H1 (cell line): ENCODE data around the gene SIT1. TPM values are rescaled to one million over a fixed set of nuclear protein-coding genes. Genes with fewer than 3 reads are reported as not detected.

ENCODE experiments used
- CTCF ChIA-PET: fragments of 300-600 bp; sonication (Branson Sonifier 250); formaldehyde crosslinking; loops from one replicate; lab custom pipeline; 2021; ENCODE audit not compliant: partially characterized antibody; lab: Charles Lee
- POLR2A ChIA-PET: fragments of 300-600 bp; sonication (Branson Sonifier 250); formaldehyde crosslinking; loops from one replicate; lab custom pipeline; 2021; ENCODE audit warnings: inconsistent platforms; ENCODE audit not compliant: partially characterized antibody; lab: Charles Lee
- DNase-seq, 2 experiments: peaks; one replicate each; pipeline versions ENCODE4 v3.0.0 to v3.0.0-alpha.2; 2010 to 2022; ENCODE audit warnings: low spot score in 2 of 2, low read depth in 1 of 2, mixed read lengths in 1 of 2
- FAIRE-seq: peaks from 2 replicates; lab custom pipeline; 2011; peaks lifted over from hg19 to GRCh38; lab: Jason Lieb, UNC
- H2AFZ ChIP-seq: 2 replicates; pipeline ENCODE4 v1.8.1; 2012; ENCODE audit warnings: low read length, inconsistent platforms
- H2AK5ac ChIP-seq: 2 replicates; pipeline ENCODE4 v1.6.1; 2013; ENCODE audit warnings: low read depth, low read length
- H2BK120ac ChIP-seq: replicated peaks from 2 replicates; pipeline ENCODE3; 2013; ENCODE audit warnings: low read depth, low read length, inconsistent platforms
- H2BK12ac ChIP-seq: 2 replicates; pipeline ENCODE4 v1.6.1; 2013; ENCODE audit warnings: low read depth, low read length
- H2BK15ac ChIP-seq: 2 replicates; pipeline ENCODE4 v1.6.1; 2013; ENCODE audit warnings: low read length
- H2BK20ac ChIP-seq: 2 replicates; pipeline ENCODE4 v1.6.1; 2013; ENCODE audit warnings: low read length
- H2BK5ac ChIP-seq: 2 replicates; pipeline ENCODE4 v1.6.1; 2013; ENCODE audit warnings: low read depth, low read length
- H3K14ac ChIP-seq: 2 replicates; pipeline ENCODE4 v1.6.1; 2013; ENCODE audit warnings: inconsistent platforms; ENCODE audit not compliant: insufficient read length
- H3K18ac ChIP-seq: 2 replicates; pipeline ENCODE4 v1.6.1; 2013; ENCODE audit warnings: low read length; ENCODE audit errors: extremely low read depth
- H3K23ac ChIP-seq: 2 replicates; pipeline ENCODE4 v1.6.1; 2013; ENCODE audit warnings: inconsistent platforms; ENCODE audit not compliant: insufficient read length
- H3K23me2 ChIP-seq: 2 replicates; pipeline ENCODE4 v1.6.1; 2013; ENCODE audit warnings: low read depth, low read length
- H3K27ac ChIP-seq: 2 replicates; pipeline ENCODE4 v1.6.1; 2011; ENCODE audit warnings: low read depth, low read length, inconsistent platforms
- H3K27me3 ChIP-seq, 4 experiments: replicated peaks in 1 of 4; 1 replicate in 1 of 4; 2 replicates in 3 of 4; pipeline versions ENCODE4 v1.6.1 to v1.8.1; 2011 to 2013; ENCODE audit warnings: low read length in 3 of 4, mild to moderate bottlenecking in 3 of 4, inconsistent platforms in 2 of 4, mixed read lengths in 2 of 4, moderate library complexity in 1 of 4; ENCODE audit not compliant: control insufficient read depth in 3 of 4, insufficient read depth in 3 of 4; ENCODE audit errors: extremely low read depth in 1 of 4
- H3K36me3 ChIP-seq, 4 experiments: 2 replicates each; pipeline versions ENCODE4 v1.6.1 to v1.8.1; 2011 to 2013; ENCODE audit warnings: mild to moderate bottlenecking in 4 of 4, low read length in 3 of 4, moderate library complexity in 2 of 4, control low read depth in 1 of 4, inconsistent platforms in 1 of 4; ENCODE audit not compliant: insufficient read depth in 4 of 4, control insufficient read depth in 2 of 4
- H3K4ac ChIP-seq: replicated peaks from 2 replicates; pipeline ENCODE3; 2013; ENCODE audit warnings: low read length, low read depth, mixed read lengths, inconsistent platforms; ENCODE audit not compliant: insufficient read length
- H3K4me1 ChIP-seq, 4 experiments: replicated peaks in 1 of 4; 1 replicate in 1 of 4; 2 replicates in 3 of 4; pipeline versions ENCODE4 v1.6.1 to v1.8.1; 2011 to 2013; ENCODE audit warnings: low read length in 3 of 4, inconsistent platforms in 2 of 4, mixed read lengths in 1 of 4; ENCODE audit not compliant: insufficient read depth in 4 of 4, control insufficient read depth in 3 of 4
- H3K4me2 ChIP-seq, 2 experiments: 2 replicates each; pipeline versions ENCODE4 v1.6.1 to v1.8.1; 2011 to 2013; ENCODE audit warnings: low read depth in 2 of 2, low read length in 2 of 2, control low read depth in 1 of 2, inconsistent platforms in 1 of 2, mild to moderate bottlenecking in 1 of 2; ENCODE audit not compliant: insufficient read depth in 1 of 2
- H3K4me3 ChIP-seq, 4 experiments: fragments of 200-600, 300-600 bp in 1 of 4; sonication (generic), shearing (Covaris generic), sonication (Bioruptor Twin) in 1 of 4; 2 replicates each; pipeline versions ENCODE4 v1.5.1 to v1.8.1; 2011 to 2016; ENCODE audit warnings: low read length in 4 of 4, low read depth in 3 of 4, control low read depth in 2 of 4, inconsistent platforms in 2 of 4, mild to moderate bottlenecking in 2 of 4, mixed read lengths in 1 of 4, moderate library complexity in 1 of 4; ENCODE audit not compliant: insufficient read depth in 2 of 4; ENCODE audit errors: extremely low read depth in 1 of 4
- H3K56ac ChIP-seq: replicated peaks from 2 replicates; pipeline ENCODE3; 2013; ENCODE audit warnings: low read depth, mild to moderate bottlenecking, mixed read lengths, low read length, inconsistent platforms; ENCODE audit not compliant: insufficient read length
- H3K79me1 ChIP-seq: 2 replicates; pipeline ENCODE4 v1.6.1; 2013; ENCODE audit warnings: low read depth, low read length, control low read depth
- H3K79me2 ChIP-seq, 2 experiments: 2 replicates each; pipeline versions ENCODE4 v1.6.1 to v1.8.1; 2012 to 2013; ENCODE audit warnings: low read length in 2 of 2, mild to moderate bottlenecking in 2 of 2, inconsistent platforms in 1 of 2; ENCODE audit not compliant: insufficient read depth in 2 of 2, control insufficient read depth in 1 of 2
- H3K9ac ChIP-seq, 4 experiments: replicated peaks in 1 of 4; 1 replicate in 1 of 4; 2 replicates in 3 of 4; pipeline versions ENCODE4 v1.6.1 to v1.8.1; 2011 to 2013; ENCODE audit warnings: low read depth in 3 of 4, low read length in 3 of 4, control low read depth in 2 of 4, mild to moderate bottlenecking in 2 of 4, moderate library complexity in 2 of 4, inconsistent platforms in 1 of 4; ENCODE audit errors: extremely low read depth in 1 of 4
- H3K9me3 ChIP-seq, 2 experiments: 2 replicates each; pipeline versions ENCODE4 v1.6.1 to v1.8.1; 2012 to 2013; ENCODE audit warnings: mild to moderate bottlenecking in 2 of 2, moderate library complexity in 2 of 2, control low read depth in 1 of 2, inconsistent platforms in 1 of 2, low read depth in 1 of 2, low read length in 1 of 2, mixed read lengths in 1 of 2; ENCODE audit not compliant: insufficient read depth in 2 of 2
- H4K20me1 ChIP-seq, 2 experiments: replicated peaks in 1 of 2; 2 replicates each; pipeline versions ENCODE3 to v1.8.1; 2011 to 2013; ENCODE audit warnings: inconsistent platforms in 2 of 2, low read length in 2 of 2, mild to moderate bottlenecking in 1 of 2; ENCODE audit not compliant: insufficient read depth in 2 of 2, control insufficient read depth in 1 of 2
- H4K5ac ChIP-seq: 2 replicates; pipeline ENCODE4 v1.6.1; 2013; ENCODE audit warnings: low read length, low read depth, mixed read lengths, inconsistent platforms; ENCODE audit not compliant: insufficient read length
- H4K8ac ChIP-seq: 2 replicates; pipeline ENCODE4 v1.8.0; 2013; ENCODE audit warnings: mild to moderate bottlenecking, moderate library complexity, low read length, inconsistent platforms; ENCODE audit not compliant: insufficient read depth; ENCODE audit errors: extremely low read depth
- H4K91ac ChIP-seq: replicated peaks from 2 replicates; pipeline ENCODE3; 2013; ENCODE audit warnings: low read length, mixed read lengths, inconsistent platforms; ENCODE audit not compliant: insufficient read length
- BACH1 ChIP-seq: IDR thresholded peaks from 2 replicates; pipeline ENCODE4 v1.6.1; 2012; ENCODE audit warnings: low read length, improper control_type of control experiment
- BCL11A ChIP-seq, 2 experiments: IDR thresholded peaks; one replicate each; pipeline ENCODE4 v1.6.1; 2011; ENCODE audit warnings: low read depth in 2 of 2, low read length in 2 of 2, mild to moderate bottlenecking in 2 of 2
- EP300 ChIP-seq, 2 experiments: IDR thresholded peaks; 1 replicate in 1 of 2; 2 replicates in 1 of 2; pipeline ENCODE4 v1.6.1; 2011 to 2012; ENCODE audit warnings: low read depth in 2 of 2, low read length in 2 of 2, mild to moderate bottlenecking in 2 of 2, borderline replicate concordance in 1 of 2, inconsistent platforms in 1 of 2, moderate library complexity in 1 of 2
- EZH2 ChIP-seq: fragments of 200-600 bp; sonication (generic); IDR thresholded peaks from 2 replicates; pipeline ENCODE4 v1.7.1; 2012; ENCODE audit warnings: low read depth, mild to moderate bottlenecking, moderate library complexity, low read length, inconsistent platforms; ENCODE audit not compliant: severe bottlenecking
- KDM1A ChIP-seq: fragments of 200-600, 300-600 bp; sonication (generic); IDR thresholded peaks from 2 replicates; pipeline ENCODE4 v1.7.1; 2016; ENCODE audit warnings: mild to moderate bottlenecking, low read length, borderline replicate concordance
- KDM4A ChIP-seq: IDR thresholded peaks from one replicate; pipeline ENCODE4 v1.7.1; 2012; ENCODE audit warnings: low read depth, mild to moderate bottlenecking, moderate library complexity, low read length, inconsistent platforms; ENCODE audit not compliant: severe bottlenecking
- KDM5A ChIP-seq: fragments of 200-600 bp; IDR thresholded peaks from 2 replicates; pipeline ENCODE4 v1.7.1; 2012; ENCODE audit warnings: mild to moderate bottlenecking, low read length, inconsistent platforms, mixed read lengths
- RFX5 ChIP-seq: IDR thresholded peaks from 2 replicates; pipeline ENCODE4 v1.6.1; 2011; ENCODE audit warnings: low read depth, low read length, improper control_type of control experiment, borderline replicate concordance
- RNF2 ChIP-seq: fragments of 200-900, 300-1000 bp; sonication (generic); IDR thresholded peaks from 2 replicates; pipeline ENCODE4 v1.7.1; 2016; ENCODE audit warnings: borderline replicate concordance, low read depth, mild to moderate bottlenecking, antibody characterized with exemption, low read length; ENCODE audit not compliant: poor library complexity, severe bottlenecking; ENCODE audit errors: missing control alignments
- SIX5 ChIP-seq: IDR thresholded peaks from 2 replicates; pipeline ENCODE4 v1.6.1; 2011; ENCODE audit warnings: mild to moderate bottlenecking, low read depth, low read length
- SUZ12 ChIP-seq: fragments of 200-600 bp; sonication (generic); IDR thresholded peaks from 2 replicates; pipeline ENCODE4 v1.6.1; 2012; ENCODE audit warnings: mild to moderate bottlenecking, inconsistent platforms, low read length, moderate library complexity, mixed read lengths
- TBP ChIP-seq: IDR thresholded peaks from 2 replicates; pipeline ENCODE4 v1.6.1; 2011; ENCODE audit warnings: low read depth, low read length, improper control_type of control experiment
- WGBS, 2 experiments: shearing (Covaris generic) in 1 of 2; methylation state at CpG; one replicate each; pipeline versions ENCODE4 v1.1.6 to v1.1.7; 2013 to 2015; ENCODE audit warnings: low lambda C conversion rate in 2 of 2, mixed read lengths in 2 of 2, inconsistent platforms in 1 of 2, low coverage in 1 of 2, missing lambda C conversion rate in 1 of 2; ENCODE audit not compliant: insufficient replicate concordance in 2 of 2, insufficient coverage in 1 of 2, insufficient read length in 1 of 2; ENCODE audit errors: extremely low coverage in 1 of 2, missing lambda C conversion rate in 1 of 2; 5-methylcytosine and 5-hydroxymethylcytosine counted together
- polyA plus RNA-seq, 7 experiments: library from polyadenylated mRNA; depleted of rRNA in 3 of 7; stranded (reverse) in 5 of 7; unstranded in 2 of 7; fragments of >200 nt in 5 of 7; fragments of 200-250 nt in 2 of 7; gene quantifications; 1 replicate in 5 of 7; 2 replicates in 1 of 7; 4 replicates in 1 of 7; pipeline versions ENCODE4 v1.2.1 to v1.2.3, GENCODE V29; 2011 to 2013; ENCODE audit warnings: missing spikeins in 2 of 7, mixed read lengths in 2 of 7
- total RNA-seq: library from RNA; stranded (reverse); fragmentation: NEBNext Ultra II Directional; extraction: Animal tissue kit (Norgen Biotek cat#: 25700); gene quantifications from 2 replicates; pipeline ENCODE4 v1.2.1, GENCODE V29; 2021
- TF ChIP-seq, protein P1 (sequence below): IDR thresholded peaks from 2 replicates; pipeline ENCODE4 v1.6.1; 2012; ENCODE audit warnings: inconsistent platforms

The SIT1 gene
- total and polyA plus RNA-seq, 2 of the 8 experiments (the other 6 are each of a cell fraction or from before 2014, with no cell fraction given): 8.2 to 12.8 TPM

DNA sequence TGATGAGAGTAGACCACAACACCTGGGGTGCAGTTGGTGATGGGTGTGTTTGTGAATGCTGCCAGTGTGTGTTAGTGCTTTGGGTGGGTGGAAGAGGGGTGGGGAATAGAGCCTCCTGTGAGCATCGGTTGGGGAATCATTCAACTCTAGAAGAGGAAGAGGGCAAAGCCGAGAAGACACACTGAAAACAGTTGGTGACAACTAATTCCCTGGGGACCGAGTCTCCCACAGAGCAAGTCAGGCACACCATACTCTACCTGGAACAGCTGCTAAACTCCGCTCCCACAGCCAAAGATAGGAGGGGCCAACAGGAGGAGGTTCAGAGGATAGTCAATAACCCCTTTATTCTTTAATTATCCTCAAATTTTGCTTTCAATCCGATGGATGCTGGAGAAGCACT lies 15.8 kb upstream of the SIT1 start:
- Histone ChIP-seq H2BK12ac (no peak overlapping the region), H3K4me2 (no peak overlapping the region), H2BK15ac (peak overlapping the region; percentile 25; the same call in 1 of the 2 replicates), H3K9me3 (no peaks in the 10 kb centered on the region), H3K4me3 (no peak overlapping the region), H4K8ac (no peak overlapping the region), H2BK5ac (no peak overlapping the region), H3K36me3 (peaks cover 5 to 19% (median 11%) of the 10 kb centered on the region in 4 experiments), H4K91ac (no peak overlapping the region), H3K9ac (no peak overlapping the region), H3K79me2 (no peaks in the 10 kb centered on the region; a peak in 1 of 4 replicates), H3K79me1 (peaks cover 2% of the 10 kb centered on the region; the same call in 1 of the 2 replicates), H3K27ac (no peak overlapping the region), H3K23ac (no peak overlapping the region), H3K56ac (no peak overlapping the region), H2AK5ac (peak overlapping the region; percentile 77; the same call in 1 of the 2 replicates), H4K20me1 (peaks cover 0 to 2% of the 10 kb centered on the region in 2 experiments), H3K27me3 (no peaks in the 10 kb centered on the region), H3K14ac (no peak overlapping the region), H2BK20ac (no peak overlapping the region), H2BK120ac (no peak overlapping the region), H2AFZ (no peak overlapping the region), H3K4me1 (peaks cover 0 to 5% (median 1%) of the 10 kb centered on the region in 4 experiments; a peak in 5 of 7 replicates), H3K4ac (no peak overlapping the region), H3K18ac (no peak overlapping the region), H3K23me2 (peaks cover 4% of the 10 kb centered on the region; the same call in 1 of the 2 replicates), H4K5ac (no peak overlapping the region)
- WGBS, 2 experiments: 95% methylated on average over 5 of the region's 5 CpGs; no CpG with 5 or more reads in 1 of the 2 experiments
- FAIRE-seq (no peak), DNase-seq (no peak)
- ChIA-PET POLR2A (interaction anchor here (0.8 to 6.6 kb wide), 5 partner anchors 9 to 94 kb away, joined by 3 to 65 read pairs (median 24); partner anchors contain the start of genes CA9 and TPM2), CTCF (interaction anchor here (0.9 to 15.9 kb wide), 7 partner anchors 9 to 63 kb away, joined by 3 to 347 read pairs (median 90); partner anchors contain the start of genes CCDC107, CREB3, RMRP and SIT1)
- TF ChIP-seq KDM5A (no peak), KDM4A (no peak), SIX5 (no peak), RFX5 (no peak), BCL11A (IDR thresholded peaks at IDR 0.05; ENCODE audit: low read depth in 2 of 2, low read length in 2 of 2) (no peak), KDM1A (no peak), BACH1 (no peak), EZH2 (no peak), RNF2 (no peak), SUZ12 (no peak), TBP (no peak), EP300 (IDR thresholded peaks at IDR 0.05; ENCODE audit: borderline replicate concordance in 1 of 2, low read depth in 2 of 2, low read length in 2 of 2) (no peak)
- TF ChIP-seq, protein P1, sequence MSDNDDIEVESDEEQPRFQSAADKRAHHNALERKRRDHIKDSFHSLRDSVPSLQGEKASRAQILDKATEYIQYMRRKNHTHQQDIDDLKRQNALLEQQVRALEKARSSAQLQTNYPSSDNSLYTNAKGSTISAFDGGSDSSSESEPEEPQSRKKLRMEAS: no peak
